GM12891 (cell line): ENCODE data around the gene C12orf75.
"Not testable (repeated sequence)": the region's sequence is repeated elsewhere in the genome, so short reads cannot be mapped to it uniquely, and the experiment has no call there.

ENCODE experiments used
- POLR2A ChIP-seq: IDR thresholded peaks from 2 replicates; pipeline ENCODE4 v1.6.1; 2011; ENCODE audit warnings: low read depth, low read length, control low read depth
- POLR2AphosphoS5 ChIP-seq: IDR thresholded peaks from 2 replicates; pipeline ENCODE4 v1.6.1; 2011; ENCODE audit warnings: low read depth, low read length, control low read depth
- TAF1 ChIP-seq: IDR thresholded peaks from 2 replicates; pipeline ENCODE4 v1.6.1; 2011; ENCODE audit warnings: low read depth, low read length, control low read depth

DNA sequence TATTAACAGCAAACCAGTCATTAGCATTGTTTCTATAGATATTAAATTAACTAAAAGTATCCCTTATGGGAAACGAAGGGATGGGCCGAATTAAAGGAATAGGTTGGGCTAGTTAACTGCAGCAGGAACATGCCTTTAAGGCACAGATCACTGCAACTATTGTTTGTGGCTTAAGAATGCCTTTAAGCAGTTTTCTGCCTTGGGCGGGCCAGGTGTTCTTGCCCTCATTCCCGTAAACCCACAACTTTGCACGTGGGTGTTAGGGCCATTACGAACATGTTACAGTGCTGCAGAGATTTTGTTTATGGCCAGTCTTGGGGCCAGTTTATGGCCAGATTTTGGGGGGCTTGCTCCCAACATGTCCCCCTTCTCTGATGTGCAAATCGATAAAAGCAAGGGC lies 27.5 kb upstream of the C12orf75 start:
- TF ChIP-seq POLR2AphosphoS5, TAF1, POLR2A: not testable (repeated sequence)
